GM10266 (cell line): ENCODE data around the gene TMEM252.
A peak's percentile ranks its signal among the peaks of the same experiment; 100 is the strongest.

Experiments
- DNase-seq: peaks from one replicate; pipeline ENCODE4 v3.0.0; 2012; ENCODE audit errors: extremely low spot score
- TF ChIP-seq, protein P1 (sequence below): IDR thresholded peaks from 2 replicates; pipeline ENCODE4 v1.5.1; 2012; ENCODE audit warnings: mild to moderate bottlenecking, low read depth; ENCODE audit not compliant: control insufficient read depth, insufficient read depth; ENCODE audit errors: missing control alignments

Gene TMEM252, protein sequence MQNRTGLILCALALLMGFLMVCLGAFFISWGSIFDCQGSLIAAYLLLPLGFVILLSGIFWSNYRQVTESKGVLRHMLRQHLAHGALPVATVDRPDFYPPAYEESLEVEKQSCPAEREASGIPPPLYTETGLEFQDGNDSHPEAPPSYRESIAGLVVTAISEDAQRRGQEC

DNA sequence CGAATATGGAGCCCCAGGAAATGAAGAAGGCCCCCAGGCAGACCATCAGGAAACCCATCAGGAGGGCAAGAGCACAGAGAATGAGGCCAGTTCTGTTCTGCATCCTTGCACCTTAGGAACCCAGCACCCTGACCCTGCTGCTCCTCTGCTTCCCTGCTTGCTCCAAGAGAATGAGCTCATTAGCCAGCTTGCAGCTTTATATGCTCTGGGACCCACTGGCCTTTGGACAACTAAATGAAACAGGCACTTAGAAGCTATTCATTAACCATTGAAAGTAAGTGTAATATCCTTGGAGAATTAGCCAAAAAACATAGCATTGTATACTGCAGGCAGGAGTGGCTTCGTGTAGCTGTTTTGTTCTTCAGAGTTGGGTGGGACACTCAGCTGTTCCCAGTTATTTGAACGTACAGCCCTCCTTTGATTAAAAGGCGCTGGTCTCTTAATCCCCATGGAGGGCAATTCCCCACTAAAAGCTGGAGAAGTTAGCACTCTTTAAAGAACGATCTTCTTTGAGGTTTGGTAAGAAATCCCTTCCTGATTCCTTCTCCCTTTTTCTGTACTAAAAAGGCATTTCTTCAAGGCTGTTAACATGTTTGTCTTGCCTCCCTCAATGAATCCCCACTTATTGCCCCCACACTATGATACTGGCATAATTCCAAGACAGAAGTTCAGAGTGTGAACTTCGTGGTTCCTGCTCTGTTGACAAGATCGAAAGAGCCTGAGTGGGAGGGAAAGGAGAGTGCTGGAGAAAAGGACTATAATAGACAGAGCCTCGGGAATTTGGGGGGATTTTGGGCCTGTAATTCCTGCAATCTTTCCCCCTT, at the start of gene TMEM252:
Gene TMEM252 (minus strand): TSS at position 172 of the 824 bp plus-strand sequence. CDS start 69 bp downstream, at position 103.
- no peak for DNase-seq
- TF ChIP-seq, protein P1, sequence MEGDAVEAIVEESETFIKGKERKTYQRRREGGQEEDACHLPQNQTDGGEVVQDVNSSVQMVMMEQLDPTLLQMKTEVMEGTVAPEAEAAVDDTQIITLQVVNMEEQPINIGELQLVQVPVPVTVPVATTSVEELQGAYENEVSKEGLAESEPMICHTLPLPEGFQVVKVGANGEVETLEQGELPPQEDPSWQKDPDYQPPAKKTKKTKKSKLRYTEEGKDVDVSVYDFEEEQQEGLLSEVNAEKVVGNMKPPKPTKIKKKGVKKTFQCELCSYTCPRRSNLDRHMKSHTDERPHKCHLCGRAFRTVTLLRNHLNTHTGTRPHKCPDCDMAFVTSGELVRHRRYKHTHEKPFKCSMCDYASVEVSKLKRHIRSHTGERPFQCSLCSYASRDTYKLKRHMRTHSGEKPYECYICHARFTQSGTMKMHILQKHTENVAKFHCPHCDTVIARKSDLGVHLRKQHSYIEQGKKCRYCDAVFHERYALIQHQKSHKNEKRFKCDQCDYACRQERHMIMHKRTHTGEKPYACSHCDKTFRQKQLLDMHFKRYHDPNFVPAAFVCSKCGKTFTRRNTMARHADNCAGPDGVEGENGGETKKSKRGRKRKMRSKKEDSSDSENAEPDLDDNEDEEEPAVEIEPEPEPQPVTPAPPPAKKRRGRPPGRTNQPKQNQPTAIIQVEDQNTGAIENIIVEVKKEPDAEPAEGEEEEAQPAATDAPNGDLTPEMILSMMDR, result no peak

- no peak for DNase-seq
- TF ChIP-seq, protein P1, result no peak
These were observed 44.5 kb upstream of the TMEM252 start for GRCh38 chr9:68585034-68585761.

GRCh38 chr9:68584189-68585033, 43.7 kb upstream of the TMEM252 start:
- TF ChIP-seq, protein P1, result peak; percentile 99
- peak; percentile 76 for DNase-seq

GRCh38 chr9:68581696-68582095, 41.0 kb upstream of the TMEM252 start:
- TF ChIP-seq, protein P1, result no peak
- no peak for DNase-seq

DNA sequence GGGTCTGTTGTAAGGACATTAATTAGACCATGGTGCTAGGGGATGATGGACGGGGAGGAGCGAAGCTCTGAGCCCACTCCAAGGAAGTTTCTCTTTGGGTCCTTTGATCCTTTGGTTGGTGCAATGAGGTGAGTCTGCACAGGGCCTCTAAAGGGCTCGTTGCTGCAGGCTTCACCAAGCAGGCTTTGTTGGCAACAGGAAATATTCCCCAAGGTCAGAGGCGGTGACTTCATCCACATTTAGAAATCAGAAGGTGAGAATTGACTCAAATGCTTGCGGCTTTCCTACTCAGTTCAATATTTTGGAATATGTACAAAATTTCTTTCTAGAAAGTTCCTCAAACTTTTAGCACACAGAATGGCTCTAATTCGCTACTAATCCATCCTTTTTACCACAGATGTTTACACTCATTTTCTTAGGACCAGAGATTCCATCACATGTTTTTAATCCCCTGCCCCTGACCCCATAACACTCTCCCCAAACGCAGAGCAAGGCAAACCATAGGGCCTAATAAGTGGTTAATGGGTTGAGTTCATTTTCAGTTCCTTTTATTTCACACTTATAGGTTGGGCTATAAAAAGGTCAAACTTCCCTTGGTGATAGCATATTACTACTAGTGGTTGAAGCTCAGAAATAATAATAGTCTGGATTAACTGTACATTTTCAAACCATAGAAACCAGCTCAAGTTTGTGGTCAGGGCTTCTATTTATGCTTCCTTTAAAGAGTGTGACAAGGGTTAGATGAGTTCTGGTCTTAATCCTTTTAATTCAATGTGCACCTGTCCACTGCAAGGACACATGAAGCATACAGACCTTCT, 37.3 kb upstream of the TMEM252 start:
- peak; percentile 31 for DNase-seq
- TF ChIP-seq, protein P1, result no peak

- TF ChIP-seq, protein P1, result no peak
These were observed 35.1 kb upstream of the TMEM252 start for GRCh38 chr9:68575817-68576216.

More at GRCh38 chr9:68575817-68576216, 35.1 kb upstream of the TMEM252 start:
- DNase-seq, result no peak
